HCT116 (cell line): ENCODE data around the gene STAT4. TPM values are rescaled to one million over a fixed set of nuclear protein-coding genes. Genes with fewer than 3 reads are reported as not detected.

Experiments used
- ATAC-seq: fragments of 200-7000 bp; cut with Tn5 transposase; 2 replicates; pipeline ENCODE4 v1.9.1; 2020; ENCODE audit warnings: mild to moderate bottlenecking, moderate library complexity
- BruUV-seq: library from RNA; stranded (reverse); fragments of 400-500 nt; replicated peaks from 2 replicates; lab custom pipeline; 2021; lab: Mats Ljungman, UMichigan
- CTCF ChIA-PET: fragments of 300-600 bp; sonication (Branson Sonifier 250); formaldehyde crosslinking; loops from one replicate; lab custom pipeline; 2021; ENCODE audit warnings: antibody characterized with exemption; lab: Charles Lee
- POLR2A ChIA-PET: fragments of 300-600, 350-600 bp; sonication (Branson Sonifier 250); formaldehyde crosslinking; loops from one replicate; lab custom pipeline; 2021; ENCODE audit warnings: antibody characterized with exemption; lab: Charles Lee
- RAD21 ChIA-PET, 2 experiments: fragments of 300-600 bp; sonication (Branson Sonifier 250); formaldehyde crosslinking; loops; one replicate each; lab custom pipeline; 2023; ENCODE audit warnings: low total read pairs in 2 of 2; ENCODE audit not compliant: uncharacterized antibody in 2 of 2, unreplicated experiment in 2 of 2, low non-redundant PET in 1 of 2; lab: Charles Lee
- DNase-seq: peaks from one replicate; pipeline ENCODE4 v3.0.0-alpha.2; 2010; ENCODE audit warnings: low read depth, low spot score
- H2AFZ ChIP-seq: fragments of 200-600 bp; shearing (Covaris generic), sonication (generic); 2 replicates; pipeline ENCODE4 v1.6.1; 2017; ENCODE audit warnings: low read depth, mixed run types, mixed read lengths, antibody characterized with exemption, low read length; ENCODE audit not compliant: poor library complexity, severe bottlenecking
- H3K27ac ChIP-seq: 2 replicates; pipeline ENCODE4 v1.5.1; 2012; ENCODE audit warnings: low read depth, low read length
- H3K27me3 ChIP-seq: fragments of 200-600 bp; sonication (generic); 2 replicates; pipeline ENCODE4 v1.6.1; 2016; ENCODE audit warnings: mixed run types, low read length, mixed read lengths; ENCODE audit not compliant: insufficient read depth
- H3K36me3 ChIP-seq, 2 experiments: fragments of 200-500 bp in 1 of 2; fragments of 200-600 bp in 1 of 2; sonication (Bioruptor generic) in 1 of 2; sonication (generic) in 1 of 2; 2 replicates each; pipeline versions ENCODE4 v1.5.1 to v1.6.1; 2014 to 2016; ENCODE audit warnings: low read length in 2 of 2, inconsistent platforms in 1 of 2, mixed read lengths in 1 of 2, mixed run types in 1 of 2; ENCODE audit not compliant: insufficient read depth in 2 of 2, control insufficient read depth in 1 of 2
- H3K4me1 ChIP-seq, 2 experiments: fragments of 200-600 bp in 1 of 2; sonication (generic) in 1 of 2; 2 replicates each; pipeline versions ENCODE4 v1.5.1 to v1.6.1; 2012 to 2017; ENCODE audit warnings: low read length in 2 of 2, inconsistent platforms in 1 of 2, mild to moderate bottlenecking in 1 of 2, mixed read lengths in 1 of 2, mixed run types in 1 of 2, moderate library complexity in 1 of 2; ENCODE audit not compliant: insufficient read depth in 2 of 2, control insufficient read depth in 1 of 2
- H3K4me2 ChIP-seq: fragments of 200-600 bp; sonication (generic); 2 replicates; pipeline ENCODE4 v1.6.1; 2017; ENCODE audit warnings: mixed run types, low read length, mixed read lengths
- H3K4me3 ChIP-seq, 2 experiments: fragments of 200-600 bp in 1 of 2; sonication (generic) in 1 of 2; replicated peaks in 1 of 2; 2 replicates each; pipeline ENCODE4 v1.5.1; 2011 to 2016; ENCODE audit warnings: low read length in 2 of 2, control low read depth in 1 of 2, low read depth in 1 of 2, mild to moderate bottlenecking in 1 of 2, mixed read lengths in 1 of 2, mixed run types in 1 of 2
- H3K79me2 ChIP-seq: fragments of 200-600 bp; sonication (generic); 2 replicates; pipeline ENCODE4 v1.6.1; 2017; ENCODE audit warnings: mild to moderate bottlenecking, mixed run types, low read length, moderate library complexity, mixed read lengths; ENCODE audit not compliant: insufficient read depth
- H3K9ac ChIP-seq: fragments of 200-600 bp; sonication (generic); 2 replicates; pipeline ENCODE4 v1.6.1; 2016; ENCODE audit warnings: low read length, mixed read lengths
- H3K9me2 ChIP-seq: fragments of 200-600 bp; sonication (generic), shearing (Covaris generic); 2 replicates; pipeline ENCODE4 v1.6.1; 2017; ENCODE audit warnings: mixed run types, mild to moderate bottlenecking, moderate library complexity; ENCODE audit not compliant: insufficient read depth
- H3K9me3 ChIP-seq, 2 experiments: fragments of 200-500 bp in 1 of 2; fragments of 200-600 bp in 1 of 2; sonication (Bioruptor generic) in 1 of 2; sonication (generic) in 1 of 2; 2 replicates each; pipeline ENCODE4 v1.6.1; 2014 to 2017; ENCODE audit warnings: low read length in 2 of 2, mixed read lengths in 2 of 2, inconsistent platforms in 1 of 2, low read depth in 1 of 2, mild to moderate bottlenecking in 1 of 2, mixed run types in 1 of 2, moderate library complexity in 1 of 2; ENCODE audit not compliant: control insufficient read depth in 1 of 2, insufficient read depth in 1 of 2
- H4K20me1 ChIP-seq: fragments of 200-600 bp; sonication (generic), shearing (Covaris generic); 2 replicates; pipeline ENCODE4 v1.6.1; 2017; ENCODE audit warnings: mixed run types, mild to moderate bottlenecking, moderate library complexity; ENCODE audit not compliant: insufficient read depth
- ATF3 ChIP-seq: IDR thresholded peaks from 2 replicates; pipeline ENCODE4 v1.6.1; 2012
- CBX3 ChIP-seq: IDR thresholded peaks from 2 replicates; pipeline ENCODE4 v1.6.1; 2012; ENCODE audit warnings: low read depth
- CTCF ChIP-seq, 3 experiments: fragments of 200-600 bp in 1 of 3; sonication (generic) in 1 of 3; IDR thresholded peaks in 2 of 3; conservative IDR thresholded peaks in 1 of 3; 2 replicates each; pipeline ENCODE4 v1.5.1; 2012 to 2017; ENCODE audit warnings: low read depth in 2 of 3, low read length in 2 of 3, antibody characterized with exemption in 1 of 3, borderline replicate concordance in 1 of 3, control low read depth in 1 of 3, mild to moderate bottlenecking in 1 of 3, mixed read lengths in 1 of 3, mixed run types in 1 of 3, moderate library complexity in 1 of 3; ENCODE audit not compliant: insufficient read depth in 1 of 3
- EGR1 ChIP-seq: IDR thresholded peaks from 2 replicates; pipeline ENCODE4 v1.6.1; 2012; ENCODE audit warnings: low read depth
- EZH2 ChIP-seq: fragments of 200-600 bp; sonication (generic); IDR thresholded peaks from 2 replicates; pipeline ENCODE4 v1.6.1; 2017; ENCODE audit warnings: antibody characterized with exemption, mixed run types
- FOSL1 ChIP-seq: IDR thresholded peaks from 2 replicates; pipeline ENCODE4 v1.6.1; 2012; ENCODE audit warnings: low read depth
- POLR2A ChIP-seq: IDR thresholded peaks from 2 replicates; pipeline ENCODE4 v1.7.0; 2011; ENCODE audit warnings: borderline replicate concordance; ENCODE audit not compliant: insufficient read depth, insufficient read length; ENCODE audit errors: extremely low read depth
- POLR2AphosphoS5 ChIP-seq: IDR thresholded peaks from 2 replicates; pipeline ENCODE4 v1.6.1; 2011; ENCODE audit warnings: mild to moderate bottlenecking, low read depth, low read length, moderate library complexity
- RAD21 ChIP-seq: IDR thresholded peaks from 2 replicates; pipeline ENCODE4 v1.6.1; 2012; ENCODE audit warnings: low read depth, mild to moderate bottlenecking
- SRF ChIP-seq: IDR thresholded peaks from 2 replicates; pipeline ENCODE4 v1.6.1; 2012; ENCODE audit warnings: low read depth
- YY1 ChIP-seq: IDR thresholded peaks from 2 replicates; pipeline ENCODE4 v1.6.1; 2011; ENCODE audit warnings: low read length, low read depth, moderate library complexity, mild to moderate bottlenecking; ENCODE audit not compliant: insufficient replicate concordance; ENCODE audit errors: extremely low read depth
- ZFX ChIP-seq: fragments of 450-650 bp; IDR thresholded peaks from 2 replicates; pipeline ENCODE4 v1.6.1; 2017
- intact Hi-C: fragments of 100-400 bp; cut with micrococcal nuclease; formaldehyde crosslinking; loops from 2 replicates; pipeline ENCODE4 v1.10.0; 2022
- total RNA-seq: library from RNA; stranded (reverse); gene quantifications from one replicate; pipeline ENCODE4 v1.2.1, GENCODE V29; 2021; ENCODE audit not compliant: unreplicated experiment

STAT4 gene
- total RNA-seq, 1 experiment from 2014 or later: 2.0 TPM

- Histone ChIP-seq H3K4me1 (no peaks in the 10 kb centered on the region), H3K27ac (no peak overlapping the region), H4K20me1 (no peaks in the 10 kb centered on the region), H3K9ac (no peak overlapping the region), H3K27me3 (no peaks in the 10 kb centered on the region), H3K4me3 (no peak overlapping the region), H3K79me2 (no peaks in the 10 kb centered on the region), H3K4me2 (no peak overlapping the region), H3K9me3 (no peaks in the 10 kb centered on the region), H3K9me2 (no peaks in the 10 kb centered on the region), H3K36me3 (peaks cover 60 to 67% of the 10 kb centered on the region in 2 experiments), H2AFZ (no peak overlapping the region)
- no peak for TF ChIP-seq CBX3
- no peak for TF ChIP-seq POLR2A
- no peak for TF ChIP-seq CTCF (IDR thresholded peaks at IDR 0.05 in 2 of 3, conservative IDR thresholded peaks at IDR 0.05 in 1 of 3; ENCODE audit: borderline replicate concordance in 1 of 3, insufficient read depth in 1 of 3, low read depth in 2 of 3, low read length in 2 of 3)
- no peak for TF ChIP-seq EZH2
- TF ChIP-seq ZFX: no peak
- intact Hi-C loops: no loop called here
- ChIA-PET CTCF (no interaction called here), RAD21 (no interaction called here), POLR2A (no interaction called here)
- no peak for DNase-seq
- no peak for ATAC-seq
- no TSS peak for BruUV-seq
Measured at GRCh38 chr2:190988910-190989309, 161.9 kb downstream of the STAT4 start.

GRCh38 chr2:190987938-190988337, 162.9 kb downstream of the STAT4 start:
- RAD21 ChIA-PET: no interaction called here
- H3K9me2 ChIP-seq: no peaks in the 10 kb centered on the region
- H3K79me2 ChIP-seq: no peaks in the 10 kb centered on the region
- no peak overlapping the region for H3K4me2 ChIP-seq
- no peak overlapping the region for H3K27ac ChIP-seq
- ATAC-seq: no peak
- no peak overlapping the region for H3K4me3 ChIP-seq
- H3K9ac ChIP-seq: no peak overlapping the region
- TF ChIP-seq FOSL1: no peak
- TF ChIP-seq POLR2AphosphoS5: no peak
- no peak for TF ChIP-seq YY1
- TF ChIP-seq RAD21: no peak
- TF ChIP-seq SRF: no peak
- TF ChIP-seq POLR2A: no peak
- TF ChIP-seq CTCF (IDR thresholded peaks at IDR 0.05 in 2 of 3, conservative IDR thresholded peaks at IDR 0.05 in 1 of 3; ENCODE audit: borderline replicate concordance in 1 of 3, insufficient read depth in 1 of 3, low read depth in 2 of 3, low read length in 2 of 3): no peak
- no peak for TF ChIP-seq EGR1
- TF ChIP-seq EZH2: no peak
- TF ChIP-seq ATF3: no peak
- TF ChIP-seq, all 23 proteins: peak for 0
- Histone ChIP-seq H3K36me3 (peaks cover 65 to 66% of the 10 kb centered on the region in 2 experiments), H2AFZ (no peak overlapping the region), H3K27me3 (no peaks in the 10 kb centered on the region), H3K4me1 (no peaks in the 10 kb centered on the region), H4K20me1 (no peaks in the 10 kb centered on the region), H3K9me3 (no peaks in the 10 kb centered on the region)
- BruUV-seq: no TSS peak
- DNase-seq: no peak
- ChIA-PET POLR2A (no interaction called here), CTCF (no interaction called here)
- intact Hi-C loops: no loop called here
